Activated CD8-positive, alpha-beta T cell treated with anti-CD3 and anti-CD28 coated beads for 36 hours (primary cell): ENCODE results near the gene COPRS. TPM values are rescaled to one million over a fixed set of nuclear protein-coding genes. Genes with fewer than 3 reads are reported as not detected.

Experiments
- ATAC-seq: fragments of 200-7000 bp; cut with Tn5 transposase; one replicate; pipeline ENCODE4 v1.10.0; 2021; ENCODE audit warnings: mild to moderate bottlenecking, moderate library complexity
- CTCF ChIA-PET: fragments of 350-600 bp; sonication (Branson Sonifier 250); formaldehyde crosslinking; loops from one replicate; lab custom pipeline; 2021; ENCODE audit warnings: antibody characterized with exemption; lab: Charles Lee
- POLR2A ChIA-PET: fragments of 350-600 bp; sonication (Branson Sonifier 250); formaldehyde crosslinking; loops from one replicate; lab custom pipeline; 2021; ENCODE audit warnings: antibody characterized with exemption; lab: Charles Lee
- DNase-seq: peaks from one replicate; pipeline ENCODE4 v3.0.0-alpha.2; 2020
- H3K27ac Mint-ChIP-seq: one replicate; pipeline ENCODE4 v1.8.0; 2021; ENCODE audit warnings: mild to moderate bottlenecking, mixed read lengths
- H3K27me3 Mint-ChIP-seq: one replicate; pipeline ENCODE4 v1.8.0; 2021; ENCODE audit warnings: mixed read lengths
- H3K36me3 Mint-ChIP-seq: one replicate; pipeline ENCODE4 v1.8.0; 2021; ENCODE audit warnings: low read depth, mixed read lengths
- H3K4me1 Mint-ChIP-seq: one replicate; pipeline ENCODE4 v1.8.0; 2021; ENCODE audit warnings: low read depth, mixed read lengths
- H3K4me3 Mint-ChIP-seq: one replicate; pipeline ENCODE4 v1.8.0; 2021; ENCODE audit warnings: mild to moderate bottlenecking, moderate library complexity, mixed read lengths
- H3K9me3 Mint-ChIP-seq: one replicate; pipeline ENCODE4 v1.8.0; 2021; ENCODE audit warnings: mixed read lengths
- intact Hi-C: fragments of 100-400 bp; cut with micrococcal nuclease; formaldehyde crosslinking; loops from one replicate; pipeline ENCODE4 v1.10.0; 2022
- total RNA-seq, 2 experiments: library from RNA; stranded (reverse); gene quantifications; one replicate each; pipeline ENCODE4 v1.2.3, GENCODE V29; 2021
- TF ChIP-seq, protein P1 (sequence below): fragments of 200-600 bp; IDR thresholded peaks from one replicate; pipeline ENCODE4 v1.8.0; 2022; ENCODE audit warnings: antibody characterized with exemption, mild to moderate bottlenecking

Gene COPRS
- total RNA-seq, 2 experiments from 2014 or later, result 57.5 to 57.6 TPM

DNA sequence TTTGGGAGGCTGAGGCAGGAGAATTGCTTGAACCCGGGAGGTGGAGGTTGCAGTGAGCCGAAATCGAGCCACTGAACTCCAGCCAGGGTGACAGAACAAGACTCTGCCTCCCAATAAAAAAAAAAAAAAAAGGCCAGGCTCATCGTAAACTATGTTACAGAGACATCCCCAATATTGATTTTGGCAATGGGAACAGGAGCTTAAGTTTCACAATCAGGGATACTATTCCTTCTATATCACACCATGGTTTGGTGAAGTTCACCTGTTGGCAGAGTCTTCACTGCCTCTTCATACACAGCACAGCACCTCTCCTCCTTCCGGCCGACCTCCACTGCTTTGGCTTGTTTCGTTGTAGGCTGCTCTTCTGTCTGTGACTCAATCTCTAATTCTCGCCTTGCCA, 21.3 kb upstream of the COPRS start:
- ChIA-PET POLR2A (interaction anchor here (0.7 to 0.8 kb wide), 3 partner anchors 21 to 296 kb away, joined by 3 to 5 read pairs (median 3); partner anchors contain the start of genes LRRC37B and UTP6), CTCF (no interaction called here)
- no peak overlapping the region for H3K4me3 Mint-ChIP-seq
- H3K36me3 Mint-ChIP-seq, result peaks cover 63% of the 10 kb centered on the region
- peaks cover 29% of the 10 kb centered on the region for H3K4me1 Mint-ChIP-seq
- intact Hi-C loops, result no loop called here
- no peaks in the 10 kb centered on the region for H3K27me3 Mint-ChIP-seq
- DNase-seq, result no peak
- no peak for ATAC-seq
- H3K27ac Mint-ChIP-seq, result peak overlapping the region; percentile 70
- no peaks in the 10 kb centered on the region for H3K9me3 Mint-ChIP-seq
- TF ChIP-seq, protein P1, sequence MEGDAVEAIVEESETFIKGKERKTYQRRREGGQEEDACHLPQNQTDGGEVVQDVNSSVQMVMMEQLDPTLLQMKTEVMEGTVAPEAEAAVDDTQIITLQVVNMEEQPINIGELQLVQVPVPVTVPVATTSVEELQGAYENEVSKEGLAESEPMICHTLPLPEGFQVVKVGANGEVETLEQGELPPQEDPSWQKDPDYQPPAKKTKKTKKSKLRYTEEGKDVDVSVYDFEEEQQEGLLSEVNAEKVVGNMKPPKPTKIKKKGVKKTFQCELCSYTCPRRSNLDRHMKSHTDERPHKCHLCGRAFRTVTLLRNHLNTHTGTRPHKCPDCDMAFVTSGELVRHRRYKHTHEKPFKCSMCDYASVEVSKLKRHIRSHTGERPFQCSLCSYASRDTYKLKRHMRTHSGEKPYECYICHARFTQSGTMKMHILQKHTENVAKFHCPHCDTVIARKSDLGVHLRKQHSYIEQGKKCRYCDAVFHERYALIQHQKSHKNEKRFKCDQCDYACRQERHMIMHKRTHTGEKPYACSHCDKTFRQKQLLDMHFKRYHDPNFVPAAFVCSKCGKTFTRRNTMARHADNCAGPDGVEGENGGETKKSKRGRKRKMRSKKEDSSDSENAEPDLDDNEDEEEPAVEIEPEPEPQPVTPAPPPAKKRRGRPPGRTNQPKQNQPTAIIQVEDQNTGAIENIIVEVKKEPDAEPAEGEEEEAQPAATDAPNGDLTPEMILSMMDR, result no peak

DNA sequence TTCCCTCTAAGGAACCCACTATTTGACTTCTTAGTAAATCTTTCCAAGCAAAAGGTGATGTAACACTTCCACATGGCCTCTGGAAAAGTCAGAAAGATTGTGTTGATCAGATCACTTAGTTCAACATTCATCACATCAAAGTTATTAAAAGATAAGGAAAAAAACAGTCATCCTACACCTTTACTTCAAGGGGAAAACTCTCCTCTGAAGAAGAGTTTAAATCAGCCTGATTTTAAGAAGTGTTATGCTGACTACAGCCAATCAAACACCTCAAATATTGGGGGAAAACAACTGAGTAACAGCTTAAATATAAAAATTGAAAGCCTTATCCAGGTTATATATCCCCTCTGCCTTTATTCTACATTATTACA, 19.6 kb upstream of the COPRS start:
- CTCF ChIA-PET, result no interaction called here
- TF ChIP-seq, protein P1, result no peak
- H3K36me3 Mint-ChIP-seq, result peaks cover 64% of the 10 kb centered on the region
- intact Hi-C loops, result no loop called here
- H3K27ac Mint-ChIP-seq, result peak overlapping the region; percentile 90
- peak; percentile 54 for ATAC-seq
- peaks cover 29% of the 10 kb centered on the region for H3K4me1 Mint-ChIP-seq
- H3K4me3 Mint-ChIP-seq, result peak overlapping the region; percentile 5
- H3K9me3 Mint-ChIP-seq, result no peaks in the 10 kb centered on the region
- H3K27me3 Mint-ChIP-seq, result no peaks in the 10 kb centered on the region
- POLR2A ChIA-PET, result interaction anchor here (0.9 to 2.0 kb wide), 2 partner anchors 14 to 22 kb away, joined by 4 to 6 read pairs; partner anchors contain the start of gene UTP6
- no peak for DNase-seq

DNA sequence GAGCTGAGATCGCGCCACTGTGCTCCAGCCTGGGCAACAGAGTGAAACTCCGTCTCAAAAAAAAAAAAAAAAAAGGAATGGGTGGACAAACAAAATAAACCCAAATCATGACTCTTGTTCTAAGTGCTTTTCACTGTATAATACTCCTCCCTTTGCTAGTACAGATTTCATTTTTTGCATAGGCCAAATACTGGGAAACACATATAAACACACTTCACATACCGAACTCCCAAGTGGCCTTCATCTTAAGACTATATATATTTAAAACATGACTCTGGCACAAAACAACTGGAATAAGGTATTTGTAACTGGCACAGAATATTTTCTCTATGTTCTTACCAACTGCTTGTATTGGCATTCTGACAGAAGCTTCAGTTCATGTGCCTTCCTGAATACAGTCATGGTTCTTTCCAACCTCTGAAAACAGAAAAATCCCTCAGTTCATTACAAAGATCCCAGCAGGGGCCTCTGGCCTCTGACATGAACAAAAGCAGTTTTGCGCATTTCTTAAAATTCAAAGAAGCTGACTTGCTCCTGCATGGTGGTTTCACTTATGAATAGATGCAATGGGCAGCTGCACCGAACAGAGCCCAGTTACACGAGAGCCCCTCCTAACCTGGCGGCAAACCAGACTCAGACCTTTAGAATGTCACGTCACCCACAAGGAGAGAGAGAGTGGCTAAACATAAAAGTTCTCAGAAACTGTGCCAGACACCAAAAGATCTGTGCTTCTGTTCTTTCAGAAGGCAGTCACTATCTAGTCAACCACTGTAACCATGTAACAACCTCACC, 19.1 kb upstream of the COPRS start:
- ChIA-PET POLR2A (interaction anchor here (0.9 to 2.0 kb wide), 2 partner anchors 14 to 23 kb away, joined by 4 to 6 read pairs; partner anchors contain the start of gene UTP6), CTCF (interaction anchor here (1.3 kb wide), 1 partner anchor 13 kb away, joined by 4 read pairs; no protein-coding TSS in a partner anchor)
- H3K27ac Mint-ChIP-seq, result peak overlapping the region; percentile 90
- H3K9me3 Mint-ChIP-seq, result no peaks in the 10 kb centered on the region
- no peaks in the 10 kb centered on the region for H3K27me3 Mint-ChIP-seq
- peaks cover 29% of the 10 kb centered on the region for H3K4me1 Mint-ChIP-seq
- TF ChIP-seq, protein P1, result no peak
- ATAC-seq, result peak; percentile 89
- H3K36me3 Mint-ChIP-seq, result peaks cover 66% of the 10 kb centered on the region
- peak; percentile 83 for DNase-seq
- H3K4me3 Mint-ChIP-seq, result peak overlapping the region; percentile 5
- intact Hi-C loops, result no loop called here

DNA sequence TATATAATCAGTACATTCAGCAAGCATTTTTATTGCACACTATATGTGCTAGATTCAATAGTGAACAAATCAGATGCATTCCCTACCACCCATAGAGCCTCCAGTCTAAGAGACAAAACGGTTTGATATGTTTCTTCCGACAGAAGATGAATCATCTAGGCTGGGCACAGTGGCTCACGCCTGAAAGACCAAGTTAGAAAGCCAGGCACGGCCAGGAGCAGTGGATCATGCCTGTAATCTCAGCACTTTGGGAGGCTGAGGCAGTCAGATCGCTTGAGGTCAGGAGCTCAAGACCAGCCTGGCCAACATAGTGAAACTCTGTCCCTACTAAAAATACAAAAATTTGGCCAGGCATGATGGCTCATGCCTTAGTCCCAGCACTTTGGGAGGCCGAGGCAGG, 18.3 kb upstream of the COPRS start:
- CTCF ChIA-PET, result interaction anchor here (1.3 kb wide), 1 partner anchor 12 kb away, joined by 4 read pairs; no protein-coding TSS in a partner anchor

More for the DNA sequence above, 18.3 kb upstream of the COPRS start:
- POLR2A ChIA-PET, result no interaction called here
- ATAC-seq (no peak), DNase-seq (no peak)
- Mint-ChIP-seq H3K27me3 (no peaks in the 10 kb centered on the region), H3K4me3 (no peak overlapping the region), H3K36me3 (peaks cover 67% of the 10 kb centered on the region), H3K4me1 (peaks cover 26% of the 10 kb centered on the region), H3K9me3 (no peaks in the 10 kb centered on the region), H3K27ac (peak overlapping the region; percentile 90)
- TF ChIP-seq, protein P1, result no peak
- intact Hi-C loops, result no loop called here
